Neural progenitor cell (in vitro differentiated cells): ENCODE results near the gene PPARG. TPM values are rescaled to one million over a fixed set of nuclear protein-coding genes. Genes with fewer than 3 reads are reported as not detected.

ENCODE experiments used
- DNase-seq: peaks from one replicate; pipeline ENCODE4 v3.0.0-alpha.2; 2016; ENCODE audit warnings: low spot score
- H2AFZ ChIP-seq: fragments of 200-600 bp; sonication (generic); replicated peaks from 2 replicates; pipeline ENCODE4 v1.6.1; 2016; ENCODE audit warnings: antibody characterized with exemption
- H3F3A ChIP-seq: fragments of 200-600 bp; sonication (generic); 2 replicates; pipeline ENCODE4 v1.6.1; 2016; ENCODE audit warnings: antibody characterized with exemption, low read depth
- H3K27ac ChIP-seq: fragments of 200-600 bp; sonication (generic); 2 replicates; pipeline ENCODE4 v1.5.1; 2016; ENCODE audit warnings: mild to moderate bottlenecking
- H3K27me3 ChIP-seq: fragments of 200-600 bp; sonication (generic); 2 replicates; pipeline ENCODE4 v1.6.1; 2016; ENCODE audit warnings: mild to moderate bottlenecking, moderate library complexity
- H3K36me3 ChIP-seq: fragments of 200-600 bp; sonication (generic); 2 replicates; pipeline ENCODE4 v1.5.1; 2016
- H3K4me1 ChIP-seq: fragments of 200-600 bp; sonication (generic); 2 replicates; pipeline ENCODE4 v1.6.1; 2016; ENCODE audit warnings: mixed run types
- H3K4me2 ChIP-seq: fragments of 200-600 bp; sonication (generic); 2 replicates; pipeline ENCODE4 v1.6.1; 2016
- H3K4me3 ChIP-seq: fragments of 200-600 bp; sonication (generic); 2 replicates; pipeline ENCODE4 v1.5.1; 2016
- H3K79me2 ChIP-seq: fragments of 200-600 bp; sonication (generic); 2 replicates; pipeline ENCODE4 v1.6.1; 2016; ENCODE audit warnings: low read depth
- H3K9ac ChIP-seq: fragments of 200-600 bp; sonication (generic); 2 replicates; pipeline ENCODE4 v1.6.1; 2016
- H3K9me3 ChIP-seq: fragments of 200-600 bp; sonication (generic); 2 replicates; pipeline ENCODE4 v1.5.1; 2016; ENCODE audit warnings: low read depth
- H4K20me1 ChIP-seq: fragments of 200-600 bp; sonication (generic); 2 replicates; pipeline ENCODE4 v1.6.1; 2016; ENCODE audit warnings: low read depth
- H3K27ac Mint-ChIP-seq: 3 replicates; pipeline ENCODE4 v1.8.0; 2021; ENCODE audit warnings: mixed read lengths
- H3K27me3 Mint-ChIP-seq: 2 replicates; pipeline ENCODE4 v1.8.0; 2022; ENCODE audit warnings: low read depth, mild to moderate bottlenecking, inconsistent platforms, moderate library complexity, mixed read lengths; ENCODE audit not compliant: insufficient read depth
- H3K36me3 Mint-ChIP-seq: 3 replicates; pipeline ENCODE4 v1.8.0; 2021; ENCODE audit warnings: mixed read lengths
- H3K4me1 Mint-ChIP-seq: 3 replicates; pipeline ENCODE4 v1.8.0; 2021; ENCODE audit warnings: mixed read lengths
- H3K4me3 Mint-ChIP-seq: 3 replicates; pipeline ENCODE4 v1.8.0; 2021; ENCODE audit warnings: mild to moderate bottlenecking, moderate library complexity, mixed read lengths
- H3K9me3 Mint-ChIP-seq: 3 replicates; pipeline ENCODE4 v1.8.0; 2020; ENCODE audit warnings: mixed read lengths
- EZH2 ChIP-seq: fragments of 200-600 bp; sonication (generic); IDR thresholded peaks from 2 replicates; pipeline ENCODE4 v1.6.1; 2017; ENCODE audit warnings: antibody characterized with exemption, mild to moderate bottlenecking, moderate library complexity
- EZH2phosphoT487 ChIP-seq: fragments of 200-600 bp; sonication (generic); IDR thresholded peaks from 2 replicates; pipeline ENCODE4 v1.6.1; 2017; ENCODE audit warnings: antibody characterized with exemption
- total RNA-seq: library from RNA; depleted of rRNA; stranded (reverse); fragments of >200 nt; gene quantifications from 2 replicates; pipeline ENCODE4 v1.2.3, GENCODE V29; 2015; ENCODE audit warnings: low replicate concordance
- TF ChIP-seq, protein P1 (sequence below): fragments of 200-600 bp; sonication (generic); IDR thresholded peaks from 2 replicates; pipeline ENCODE4 v1.5.1; 2017; ENCODE audit warnings: antibody characterized with exemption, mild to moderate bottlenecking

PPARG gene
- total RNA-seq, 1 donor from 2014 or later: not detected

DNA sequence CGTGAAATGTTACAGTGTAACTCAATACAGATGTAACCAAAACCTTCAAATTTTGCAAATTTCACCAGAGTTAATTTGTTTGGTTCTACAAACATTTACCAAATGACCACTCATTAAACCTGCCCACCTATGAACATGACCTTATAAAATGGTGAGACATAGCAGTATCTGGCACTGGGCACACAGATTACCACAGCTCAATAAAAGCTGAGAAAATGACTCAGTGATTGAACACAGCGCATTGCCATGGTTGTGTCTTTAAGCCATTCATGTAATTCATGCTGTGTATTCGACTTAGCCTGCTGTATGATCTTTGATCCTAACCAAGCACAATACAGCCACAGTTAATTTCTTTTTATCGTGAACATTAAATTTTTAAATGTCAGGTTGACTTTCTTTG lies 11.3 kb downstream of the PPARG start:
- Histone ChIP-seq H4K20me1 (no peaks in the 10 kb centered on the region), H3F3A (no peaks in the 10 kb centered on the region), H3K27ac (no peak overlapping the region), H3K27me3 (peaks cover 23% of the 10 kb centered on the region), H3K36me3 (no peaks in the 10 kb centered on the region), H3K79me2 (no peaks in the 10 kb centered on the region), H2AFZ (no peak overlapping the region), H3K9me3 (no peaks in the 10 kb centered on the region), H3K4me3 (no peak overlapping the region), H3K4me2 (no peak overlapping the region), H3K4me1 (no peaks in the 10 kb centered on the region), H3K9ac (no peak overlapping the region)
- Mint-ChIP-seq H3K27ac (no peak overlapping the region), H3K4me1 (peaks cover 5% of the 10 kb centered on the region), H3K4me3 (no peak overlapping the region), H3K27me3 (no peaks in the 10 kb centered on the region), H3K9me3 (no peaks in the 10 kb centered on the region), H3K36me3 (no peaks in the 10 kb centered on the region)
- TF ChIP-seq EZH2 (no peak), EZH2phosphoT487 (no peak)
- TF ChIP-seq, protein P1, sequence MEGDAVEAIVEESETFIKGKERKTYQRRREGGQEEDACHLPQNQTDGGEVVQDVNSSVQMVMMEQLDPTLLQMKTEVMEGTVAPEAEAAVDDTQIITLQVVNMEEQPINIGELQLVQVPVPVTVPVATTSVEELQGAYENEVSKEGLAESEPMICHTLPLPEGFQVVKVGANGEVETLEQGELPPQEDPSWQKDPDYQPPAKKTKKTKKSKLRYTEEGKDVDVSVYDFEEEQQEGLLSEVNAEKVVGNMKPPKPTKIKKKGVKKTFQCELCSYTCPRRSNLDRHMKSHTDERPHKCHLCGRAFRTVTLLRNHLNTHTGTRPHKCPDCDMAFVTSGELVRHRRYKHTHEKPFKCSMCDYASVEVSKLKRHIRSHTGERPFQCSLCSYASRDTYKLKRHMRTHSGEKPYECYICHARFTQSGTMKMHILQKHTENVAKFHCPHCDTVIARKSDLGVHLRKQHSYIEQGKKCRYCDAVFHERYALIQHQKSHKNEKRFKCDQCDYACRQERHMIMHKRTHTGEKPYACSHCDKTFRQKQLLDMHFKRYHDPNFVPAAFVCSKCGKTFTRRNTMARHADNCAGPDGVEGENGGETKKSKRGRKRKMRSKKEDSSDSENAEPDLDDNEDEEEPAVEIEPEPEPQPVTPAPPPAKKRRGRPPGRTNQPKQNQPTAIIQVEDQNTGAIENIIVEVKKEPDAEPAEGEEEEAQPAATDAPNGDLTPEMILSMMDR: no peak
- DNase-seq: no peak

DNA sequence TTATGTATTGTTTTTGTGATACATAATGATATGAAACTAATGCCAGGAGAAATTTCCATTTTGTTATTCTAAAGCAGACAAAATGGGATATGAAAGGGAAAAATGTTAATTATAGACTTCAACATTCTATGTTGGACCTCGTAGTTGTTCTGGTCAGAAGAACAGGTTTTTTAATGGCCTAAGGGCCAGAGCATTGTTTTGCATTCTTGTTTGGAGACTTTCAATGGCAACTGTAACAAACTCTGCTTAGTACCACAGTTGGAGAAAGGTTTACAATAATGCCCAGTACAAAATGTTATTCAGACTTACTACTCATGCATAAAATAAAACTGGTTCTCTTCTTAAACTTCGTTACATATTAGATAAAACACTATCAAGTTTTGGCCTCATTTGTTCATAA lies 12.2 kb downstream of the PPARG start:
- Mint-ChIP-seq H3K4me1 (peaks cover 5% of the 10 kb centered on the region), H3K36me3 (no peaks in the 10 kb centered on the region), H3K4me3 (no peak overlapping the region), H3K27me3 (no peaks in the 10 kb centered on the region), H3K27ac (no peak overlapping the region), H3K9me3 (no peaks in the 10 kb centered on the region)
- peaks cover 29% of the 10 kb centered on the region for H3K27me3 ChIP-seq
- H3K4me3 ChIP-seq: no peak overlapping the region
- H4K20me1 ChIP-seq: no peaks in the 10 kb centered on the region
- TF ChIP-seq EZH2phosphoT487 (no peak), EZH2 (no peak)
- TF ChIP-seq, protein P1: no peak
- no peaks in the 10 kb centered on the region for H3K4me1 ChIP-seq
- no peak overlapping the region for H3K4me2 ChIP-seq
- H3K79me2 ChIP-seq: no peaks in the 10 kb centered on the region
- no peak overlapping the region for H3K9ac ChIP-seq
- H2AFZ ChIP-seq: no peak overlapping the region
- H3K9me3 ChIP-seq: no peaks in the 10 kb centered on the region
- no peak for DNase-seq
- H3K36me3 ChIP-seq: no peaks in the 10 kb centered on the region
- H3F3A ChIP-seq: no peaks in the 10 kb centered on the region
- H3K27ac ChIP-seq: no peak overlapping the region

DNA sequence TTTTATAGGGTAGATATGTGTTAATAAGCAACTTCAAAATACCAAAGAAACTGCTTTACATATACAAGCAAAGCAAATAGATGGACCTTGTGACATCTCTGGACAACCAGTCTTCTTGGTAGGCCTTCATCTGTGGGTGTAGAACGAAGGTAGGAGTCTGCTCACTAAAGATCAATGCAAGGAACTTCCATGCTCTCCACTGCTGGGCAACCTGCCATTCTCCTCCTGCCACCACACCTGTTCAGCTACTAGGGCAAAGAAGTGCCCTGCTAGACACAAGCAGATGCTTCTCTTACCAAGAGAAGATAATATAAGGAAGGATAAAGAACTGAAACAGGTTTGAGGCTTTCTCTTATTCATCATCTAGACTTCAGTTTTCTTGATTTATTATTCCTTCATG lies 12.6 kb downstream of the PPARG start:
- no peak for DNase-seq
- Histone ChIP-seq H3K4me1 (no peaks in the 10 kb centered on the region), H3K27me3 (peaks cover 29% of the 10 kb centered on the region), H4K20me1 (no peaks in the 10 kb centered on the region), H3K79me2 (no peaks in the 10 kb centered on the region), H3K4me2 (no peak overlapping the region), H3K9me3 (no peaks in the 10 kb centered on the region), H3K36me3 (no peaks in the 10 kb centered on the region), H3K27ac (no peak overlapping the region), H2AFZ (no peak overlapping the region), H3K9ac (no peak overlapping the region), H3F3A (no peaks in the 10 kb centered on the region), H3K4me3 (no peak overlapping the region)
- H3K36me3 Mint-ChIP-seq: no peaks in the 10 kb centered on the region
- no peak overlapping the region for H3K27ac Mint-ChIP-seq
- TF ChIP-seq EZH2 (no peak), EZH2phosphoT487 (no peak)
- TF ChIP-seq, protein P1: no peak
- H3K4me3 Mint-ChIP-seq: no peak overlapping the region
- peaks cover 1% of the 10 kb centered on the region for H3K4me1 Mint-ChIP-seq
- H3K9me3 Mint-ChIP-seq: no peaks in the 10 kb centered on the region
- H3K27me3 Mint-ChIP-seq: no peaks in the 10 kb centered on the region

DNA sequence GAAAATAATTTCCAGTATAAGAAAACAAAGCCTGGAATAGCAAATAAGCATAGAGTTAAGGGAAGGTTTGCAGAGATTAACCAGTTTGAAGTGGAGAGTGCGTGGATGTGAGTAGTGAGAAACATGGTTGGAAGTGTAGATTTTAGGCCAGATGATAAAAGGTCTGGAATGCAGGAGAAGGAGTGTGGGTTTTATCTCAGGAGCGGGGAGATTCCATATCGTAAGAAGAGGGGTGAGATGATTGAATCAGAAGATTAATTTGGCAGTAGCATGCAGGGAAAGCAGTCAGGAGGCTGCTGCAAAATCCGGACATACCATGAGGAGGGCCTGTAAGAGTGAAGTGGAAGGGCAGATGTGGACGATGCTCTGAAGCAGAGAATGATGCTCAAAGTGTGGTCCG lies 13.7 kb downstream of the PPARG start:
- no peak overlapping the region for H3K27ac ChIP-seq
- H3K4me1 Mint-ChIP-seq: no peaks in the 10 kb centered on the region
- no peaks in the 10 kb centered on the region for H3K4me1 ChIP-seq
- H3K9me3 ChIP-seq: no peaks in the 10 kb centered on the region
- no peaks in the 10 kb centered on the region for H3K27me3 Mint-ChIP-seq
- H3K9ac ChIP-seq: no peak overlapping the region
- peaks cover 29% of the 10 kb centered on the region for H3K27me3 ChIP-seq
- H3F3A ChIP-seq: no peaks in the 10 kb centered on the region
- H3K36me3 ChIP-seq: no peaks in the 10 kb centered on the region
- DNase-seq: no peak
- no peak overlapping the region for H3K4me3 ChIP-seq
- no peak overlapping the region for H3K4me3 Mint-ChIP-seq
- no peaks in the 10 kb centered on the region for H3K9me3 Mint-ChIP-seq
- no peaks in the 10 kb centered on the region for H4K20me1 ChIP-seq
- TF ChIP-seq, protein P1: no peak
- TF ChIP-seq EZH2 (no peak), EZH2phosphoT487 (no peak)
- no peak overlapping the region for H3K27ac Mint-ChIP-seq
- no peak overlapping the region for H3K4me2 ChIP-seq
- H3K79me2 ChIP-seq: no peaks in the 10 kb centered on the region
- no peaks in the 10 kb centered on the region for H3K36me3 Mint-ChIP-seq
- H2AFZ ChIP-seq: no peak overlapping the region
